GM19351 (cell line): Measurements from ENCODE around the gene DUS2.
"Not testable (repeated sequence)": the region's sequence is repeated elsewhere in the genome, so short reads cannot be mapped to it uniquely, and the experiment has no call there.

Experiments used
- ATAC-seq: cut with Tn5 transposase; IDR thresholded peaks from one replicate; pipeline ENCODE4 v1.9.1; 2021; ENCODE audit warnings: mild to moderate bottlenecking, moderate library complexity; ENCODE audit not compliant: unreplicated experiment

DUS2 gene

DNA sequence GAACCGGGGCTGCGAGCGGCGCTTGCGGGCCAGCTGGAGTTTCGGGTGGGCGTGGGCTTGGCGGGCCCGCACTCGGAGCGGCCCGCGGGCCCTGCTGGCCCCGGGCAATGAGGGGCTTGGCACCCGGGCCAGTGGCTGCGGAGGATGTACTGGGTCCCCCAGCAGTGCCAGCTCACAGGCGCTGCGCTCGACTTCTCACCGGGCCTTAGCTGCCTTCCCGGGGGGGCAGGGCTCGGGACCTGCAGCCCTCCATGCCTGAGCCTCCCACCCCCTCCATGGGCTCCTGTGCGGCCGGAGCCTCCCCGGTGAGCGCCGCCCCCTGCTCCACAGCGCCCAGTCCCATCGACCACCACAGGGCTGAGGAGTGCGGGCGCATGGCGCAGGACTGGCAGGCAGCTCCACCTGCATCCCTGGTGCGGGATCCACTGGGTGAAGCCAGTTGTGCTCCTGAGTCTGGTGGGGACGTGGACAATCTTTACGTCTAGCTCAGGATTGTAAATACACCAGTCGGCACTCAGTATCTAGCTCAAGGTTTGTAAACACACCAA lies 24.8 kb upstream of the DUS2 start:
- ATAC-seq = not testable (repeated sequence)

DNA sequence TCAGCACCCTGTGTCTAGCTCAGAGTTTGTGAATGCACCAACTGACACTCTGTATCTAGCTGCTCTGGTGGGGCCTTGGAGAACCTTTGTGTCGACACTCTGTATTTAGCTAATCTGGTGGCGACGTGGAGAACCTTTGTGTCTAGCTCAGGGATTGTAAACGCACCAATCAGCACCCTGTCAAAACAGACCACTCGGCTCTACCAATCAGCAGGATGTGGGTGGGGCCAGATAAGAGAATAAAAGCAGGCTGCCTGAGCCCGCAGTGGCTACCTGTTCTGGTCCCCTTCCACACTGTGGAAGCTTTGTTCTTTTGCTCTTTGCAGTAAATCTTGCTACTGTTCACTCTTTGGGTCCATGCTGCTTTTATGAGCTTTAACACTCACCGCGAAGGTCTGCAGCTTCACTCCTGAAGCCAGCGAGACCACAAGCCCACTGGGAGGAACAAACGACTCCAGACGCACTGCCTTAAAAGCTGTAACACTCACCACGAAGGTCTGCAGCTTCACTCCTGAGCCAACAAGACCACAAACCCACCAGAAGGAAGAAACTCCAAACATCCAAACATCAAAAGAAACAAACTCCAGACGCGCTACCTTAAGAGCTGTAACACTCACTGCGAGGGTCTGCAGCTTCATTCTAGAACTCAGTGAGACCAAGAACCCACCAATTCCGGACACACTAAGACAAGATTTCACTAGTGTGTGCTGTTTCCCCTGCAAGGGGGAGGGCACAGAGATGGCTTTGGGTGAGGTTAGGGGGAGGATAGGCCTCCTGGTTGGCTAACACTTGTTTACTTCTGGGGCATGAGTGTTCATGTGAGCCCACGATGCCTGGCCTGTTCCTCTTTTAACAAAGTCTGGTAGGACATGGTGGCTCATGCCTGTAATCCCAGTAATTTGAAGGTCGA lies 24.1 kb upstream of the DUS2 start, which contains the start of gene DPEP2:
Gene DPEP2 (minus strand): TSS at position 706 of the 910 bp plus-strand sequence. CDS start 6,272 bp downstream, outside the sequence.
- ATAC-seq = not testable (repeated sequence)

DNA sequence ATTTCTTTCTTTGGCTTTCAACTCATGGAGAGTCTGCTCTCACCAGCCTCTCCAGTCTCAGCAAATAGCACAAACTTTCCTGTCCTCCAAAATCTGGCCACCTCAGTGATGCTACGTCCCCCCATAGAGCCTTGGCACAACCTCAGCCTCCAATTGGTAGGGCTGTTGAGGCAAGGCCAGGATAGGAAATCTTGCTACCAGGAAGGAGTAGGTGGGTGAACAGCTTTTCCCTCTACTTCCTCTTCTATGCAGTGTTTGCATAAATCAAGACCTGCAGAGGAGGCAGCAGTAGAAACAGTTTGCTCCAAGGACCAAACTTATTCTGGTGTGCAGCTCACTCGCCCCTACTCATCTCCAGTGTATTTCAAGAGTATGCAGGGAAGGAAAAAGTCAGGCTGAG lies 23.1 kb upstream of the DUS2 start:
- ATAC-seq = no peak

DNA sequence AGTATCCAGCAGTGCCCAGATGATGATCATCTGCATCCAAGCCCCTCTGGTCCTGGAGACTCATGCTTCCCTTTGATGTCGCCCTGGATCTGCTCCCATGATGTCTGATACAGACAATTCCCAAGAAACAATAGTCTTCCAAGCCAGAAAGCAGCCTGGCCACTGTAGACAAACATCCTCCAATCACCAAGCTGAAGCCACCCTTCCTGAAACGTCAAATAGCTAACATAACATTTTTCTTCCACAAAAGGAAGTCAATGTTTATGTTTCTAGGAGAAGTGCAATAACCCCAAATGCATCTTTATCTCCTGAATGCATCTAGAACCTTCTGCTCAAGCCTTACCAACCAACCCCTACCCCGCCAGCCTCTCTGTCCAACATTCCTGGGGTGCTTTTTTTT lies 22.6 kb upstream of the DUS2 start:
- ATAC-seq = no peak

DNA sequence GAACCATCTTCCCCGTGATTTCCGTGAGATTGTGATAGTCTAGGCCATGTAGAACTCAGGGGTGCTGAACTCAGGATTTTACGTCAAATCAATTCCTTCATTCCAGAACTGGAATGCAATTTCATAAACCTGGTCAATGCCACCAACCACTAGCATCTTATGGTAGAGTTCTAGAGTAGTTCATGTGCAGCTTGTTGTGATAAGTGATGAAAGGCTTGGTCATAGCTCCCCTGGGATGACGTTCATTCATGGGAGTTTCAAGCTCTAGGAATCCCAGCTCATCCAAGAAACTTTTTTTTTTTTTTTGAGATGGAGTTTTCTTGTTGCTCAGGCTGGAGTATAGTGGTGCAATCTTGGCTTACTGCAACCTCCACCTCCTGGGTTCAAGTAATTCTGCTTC lies 20.1 kb upstream of the DUS2 start:
- no peak for ATAC-seq

DNA sequence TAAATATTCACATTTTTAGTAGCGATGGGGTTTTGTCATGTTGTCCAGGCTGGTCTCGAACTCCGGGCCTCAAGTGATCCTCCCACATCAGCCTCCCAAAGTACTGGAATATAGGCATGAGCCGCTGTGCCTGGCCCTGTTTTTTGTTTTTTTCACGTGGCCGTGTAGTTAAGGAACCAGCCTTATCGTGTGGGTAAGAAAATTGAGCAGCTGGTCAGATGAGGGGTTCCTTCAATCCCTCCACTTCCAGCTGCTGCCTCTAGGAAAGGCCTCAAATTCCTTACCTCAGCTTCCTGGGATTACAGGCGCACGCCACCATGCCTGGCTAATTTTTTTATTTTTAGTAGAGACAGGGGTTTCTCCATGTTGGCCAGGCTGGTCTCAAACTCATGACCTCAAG lies 17.9 kb upstream of the DUS2 start:
- ATAC-seq = no peak

DNA sequence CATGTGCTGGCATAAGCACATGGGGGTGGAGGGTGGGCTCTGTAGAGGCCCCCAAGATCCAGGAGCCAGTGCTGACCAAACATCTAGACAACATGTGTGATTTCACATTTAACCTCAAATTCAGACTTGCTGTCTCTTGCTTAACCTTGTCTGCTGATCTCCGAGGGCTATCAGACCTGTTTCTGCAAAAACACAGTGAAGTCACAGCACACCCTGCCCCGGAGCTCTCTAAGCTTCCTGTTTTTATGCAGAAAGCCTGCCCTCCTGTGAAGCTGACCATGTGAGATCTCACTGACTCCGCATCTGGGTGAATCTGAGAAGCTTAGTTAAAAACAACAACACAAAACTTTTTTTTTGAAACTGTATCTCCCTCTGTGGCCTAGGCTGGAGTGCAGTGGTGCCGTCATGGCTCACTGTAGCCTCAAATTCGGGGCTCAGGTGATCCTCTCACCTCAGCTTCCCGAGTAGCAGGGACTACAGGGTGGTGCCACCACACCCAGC lies 17.2 kb upstream of the DUS2 start:
- no peak for ATAC-seq

DNA sequence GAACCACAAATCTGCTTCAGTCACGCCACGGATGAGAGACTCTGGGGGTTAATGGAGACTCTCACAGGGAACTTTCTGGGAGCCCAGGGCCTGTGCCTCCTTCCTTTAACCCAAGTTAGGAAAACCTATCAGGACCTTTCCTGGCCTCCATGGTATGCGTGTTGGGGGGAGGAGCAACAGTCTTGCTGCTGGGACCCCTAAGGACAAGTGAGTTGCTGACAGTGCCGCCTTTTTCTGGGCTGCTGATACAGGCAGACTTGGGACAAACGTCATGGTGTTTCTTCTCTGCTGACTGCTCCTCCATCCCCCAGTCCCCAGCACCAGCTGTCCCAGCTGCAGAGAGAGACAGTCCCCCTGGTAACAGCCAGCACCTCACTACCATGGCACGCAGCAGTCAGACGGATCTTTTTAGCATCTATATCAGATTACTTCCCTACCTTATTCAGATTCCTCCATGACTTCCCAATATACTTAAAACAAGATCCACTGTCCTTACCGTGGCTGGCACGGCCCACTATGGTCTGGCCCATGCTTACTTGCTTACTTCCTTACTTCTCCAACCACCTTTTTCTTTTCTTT lies 13.8 kb upstream of the DUS2 start:
- ATAC-seq = no peak

DNA sequence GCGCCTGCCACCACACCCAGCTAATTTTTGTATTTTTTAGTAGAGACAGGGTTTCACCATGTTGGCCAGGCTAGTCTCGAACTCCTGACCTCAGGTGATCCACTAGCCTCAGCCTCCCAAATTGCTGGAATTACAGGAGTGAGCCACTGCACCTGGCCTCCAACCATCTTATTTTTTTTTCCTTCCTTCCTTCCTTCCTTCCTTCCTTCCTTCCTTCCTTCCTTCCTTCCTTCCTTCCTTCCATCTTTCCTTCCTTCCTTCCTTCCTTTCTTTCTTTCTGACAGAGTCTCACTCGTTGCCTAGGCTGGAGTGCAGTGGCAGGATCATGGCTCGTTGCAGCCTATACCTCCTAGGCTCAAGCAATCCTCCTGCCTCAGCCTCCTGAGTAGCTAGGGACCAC lies 13.2 kb upstream of the DUS2 start:
- ATAC-seq = not testable (repeated sequence)

DNA sequence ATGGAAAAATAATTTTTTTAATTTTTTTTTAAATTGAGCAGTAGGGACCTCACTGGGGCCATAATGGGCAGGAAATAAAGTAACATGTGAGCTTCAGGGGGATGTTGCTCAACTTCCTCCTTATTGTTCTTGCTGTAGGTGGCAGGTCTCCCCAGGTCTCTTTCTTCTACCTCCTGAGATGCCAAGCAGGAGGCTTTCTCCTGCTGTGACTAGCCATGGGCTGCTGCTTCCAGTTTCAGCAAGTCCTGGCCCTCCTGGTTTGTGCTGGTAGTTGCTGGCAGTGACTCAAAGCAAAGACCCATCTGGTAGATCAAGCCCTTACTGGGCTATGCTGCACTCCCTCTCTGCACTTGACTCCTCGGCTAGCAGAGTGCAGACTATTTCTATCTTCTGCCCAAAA lies 9.6 kb upstream of the DUS2 start:
- ATAC-seq = no peak

DNA sequence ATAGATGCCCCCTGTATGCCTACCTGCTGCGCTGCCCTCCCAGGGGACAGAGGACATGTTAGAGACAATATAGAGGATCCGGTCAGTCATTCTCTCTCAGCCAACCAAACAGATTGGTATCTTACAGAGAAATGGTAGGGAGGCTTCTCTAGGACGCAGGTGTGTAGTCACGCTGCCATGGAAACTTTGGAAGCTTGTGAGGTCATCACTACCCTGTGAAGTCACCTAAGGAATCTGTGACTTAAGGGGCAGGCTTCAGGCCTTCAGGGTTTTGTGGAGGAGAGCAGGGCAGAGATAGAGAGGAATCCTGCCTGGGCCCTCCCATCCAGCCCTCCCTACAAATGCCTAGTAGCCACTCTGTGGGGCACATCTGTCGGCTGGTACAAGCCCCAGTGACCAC lies 7.4 kb upstream of the DUS2 start, which contains the start of gene DPEP2NB:
Gene DPEP2NB (minus strand): TSS at position 231 of the 400 bp plus-strand sequence. CDS start 141 bp downstream, at position 90.
- ATAC-seq = no peak

DNA sequence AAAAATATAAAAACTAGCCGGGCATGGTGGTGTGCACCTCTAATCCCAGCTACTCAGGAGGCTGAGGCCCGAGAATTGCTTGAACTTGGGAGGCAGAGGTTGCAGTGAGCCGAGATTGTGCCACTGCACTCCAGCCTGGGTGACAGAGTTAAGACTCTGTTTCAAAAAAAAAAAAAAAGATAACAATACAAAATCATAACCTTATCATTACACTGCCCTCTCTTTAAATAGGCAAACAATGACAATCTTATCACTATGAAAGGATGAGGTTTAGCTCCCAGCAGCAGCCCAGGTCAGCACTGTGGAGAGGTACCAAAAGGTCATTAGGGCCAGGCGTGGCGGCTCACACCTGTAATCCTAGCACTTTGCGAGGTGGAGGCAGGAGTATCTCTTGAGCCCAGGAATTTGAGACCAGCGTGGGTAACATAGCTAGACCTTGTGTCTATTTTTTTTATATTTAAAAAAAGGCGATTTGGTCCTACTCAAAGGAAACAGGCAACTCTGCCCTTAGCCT lies 3.9 kb upstream of the DUS2 start:
- no peak for ATAC-seq

DNA sequence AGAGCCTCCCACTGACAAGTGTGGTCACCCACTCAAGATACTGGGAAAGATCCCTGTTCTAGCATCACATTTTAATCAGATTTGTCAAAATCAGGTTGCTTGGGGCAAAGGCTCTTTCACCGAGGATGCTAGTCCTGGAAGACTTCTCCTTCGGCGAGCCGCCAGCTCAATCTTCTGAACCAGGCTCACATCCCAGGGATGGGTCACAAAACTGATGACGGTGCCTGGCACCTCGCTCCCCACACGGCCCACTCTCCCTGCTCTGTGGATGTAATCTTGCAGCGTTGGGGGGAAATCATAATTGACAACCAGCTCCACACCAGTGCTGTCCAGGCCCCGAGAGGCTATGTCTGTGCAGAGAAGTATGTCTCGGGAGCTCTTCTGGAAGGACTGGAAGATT lies 1.6 kb upstream of the DUS2 start:
- no peak for ATAC-seq

DNA sequence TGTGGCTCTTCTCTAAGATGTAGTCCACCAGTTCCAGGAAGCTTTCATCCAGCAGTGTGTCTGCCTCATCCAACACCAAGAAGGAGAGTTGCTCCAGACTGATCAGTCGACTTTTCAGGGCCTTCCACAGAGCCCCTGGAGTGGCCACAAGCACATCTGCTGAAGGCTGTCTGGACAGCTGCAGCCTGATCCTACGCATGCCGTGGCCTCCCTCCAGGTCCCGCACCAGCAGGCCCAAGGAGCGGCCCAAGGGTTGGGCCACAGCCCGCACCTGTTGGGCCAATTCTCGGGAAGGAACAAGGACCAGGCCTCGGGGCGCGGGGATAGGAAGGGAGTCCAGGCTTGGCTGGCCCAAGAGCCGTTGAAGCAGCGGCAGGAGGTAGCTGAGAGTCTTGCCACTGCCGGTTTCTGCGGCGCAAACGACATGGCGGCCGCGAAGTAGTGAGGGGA lies 781 bp upstream of the DUS2 start:
- ATAC-seq = no peak

DNA sequence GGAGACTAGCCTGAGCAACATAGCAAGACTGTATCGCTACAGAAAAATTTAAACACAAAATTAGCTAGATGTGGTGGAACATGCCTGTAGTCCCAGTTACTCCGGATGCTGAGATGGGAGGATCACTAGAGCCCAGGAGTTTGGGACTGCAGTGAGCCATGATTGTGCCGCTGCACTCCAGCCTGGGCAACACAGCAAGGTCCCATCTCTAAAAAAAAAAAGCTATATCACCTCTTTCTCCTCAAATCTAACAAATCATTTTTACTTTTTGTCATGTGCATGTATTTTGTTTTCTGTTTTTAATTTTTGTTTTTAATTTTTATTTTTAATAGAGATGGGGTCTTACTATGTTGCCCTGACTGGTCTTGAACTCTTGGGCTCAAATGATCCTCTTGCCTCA lies 5.9 kb downstream of the DUS2 start:
- ATAC-seq = no peak

DNA sequence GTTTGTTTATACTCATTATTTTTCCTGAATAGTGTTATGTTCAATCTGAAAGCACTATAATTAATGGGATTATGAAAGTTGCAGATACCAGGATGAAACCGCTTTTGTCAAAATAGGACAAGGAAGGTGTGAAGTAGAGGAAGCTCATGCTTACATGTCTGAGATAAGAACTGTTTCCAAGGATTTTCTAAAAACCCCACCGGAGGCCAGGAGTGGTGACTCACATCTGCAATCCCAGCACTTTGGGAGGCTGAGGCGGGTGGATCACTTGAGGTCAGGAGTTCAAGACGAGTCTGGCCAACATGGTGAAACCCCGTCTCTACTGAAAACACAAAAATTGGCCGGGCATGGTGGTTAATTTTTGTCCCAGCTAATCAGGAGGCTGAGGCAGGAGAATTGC lies 7.0 kb downstream of the DUS2 start:
- ATAC-seq = not testable (repeated sequence)

DNA sequence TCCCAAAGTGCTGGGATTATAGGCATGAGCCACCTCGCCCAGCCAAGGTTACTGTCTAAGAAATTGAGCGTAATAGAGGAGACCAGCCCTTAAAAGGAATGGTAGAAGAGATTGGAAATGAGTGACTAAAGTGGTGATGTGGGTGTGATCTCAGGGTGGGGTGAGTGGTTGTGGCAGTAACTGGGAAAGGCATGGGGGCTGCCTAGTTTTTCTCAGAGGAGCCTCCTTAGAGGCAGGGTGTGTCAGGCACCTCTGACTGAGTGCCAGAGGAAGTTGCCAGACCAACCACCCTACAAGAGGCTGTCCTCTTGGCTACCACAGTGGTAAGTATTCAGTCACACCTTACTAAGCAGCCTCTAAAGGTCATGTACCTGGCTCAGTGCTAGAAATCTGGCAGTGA lies 8.9 kb downstream of the DUS2 start:
- ATAC-seq = no peak

DNA sequence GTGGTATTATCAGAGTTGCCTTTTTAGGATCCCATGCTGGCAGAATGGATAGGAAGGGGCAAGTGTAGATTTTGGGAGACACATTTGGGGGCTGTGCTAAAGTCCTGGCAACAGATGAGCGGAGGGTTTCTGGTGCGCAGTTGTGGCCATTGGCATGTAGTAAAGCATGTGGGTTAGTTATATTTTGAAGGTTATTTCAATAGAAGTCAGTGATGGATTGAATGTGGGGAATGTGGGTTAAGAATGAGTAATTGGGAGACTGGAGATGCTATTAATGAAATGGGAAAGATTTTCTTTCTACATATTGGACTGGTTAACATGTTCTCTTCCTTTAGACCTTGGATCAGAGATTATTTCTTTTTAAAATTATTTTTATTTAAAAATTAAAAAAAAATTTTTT lies 10.0 kb downstream of the DUS2 start:
- ATAC-seq = no peak

DNA sequence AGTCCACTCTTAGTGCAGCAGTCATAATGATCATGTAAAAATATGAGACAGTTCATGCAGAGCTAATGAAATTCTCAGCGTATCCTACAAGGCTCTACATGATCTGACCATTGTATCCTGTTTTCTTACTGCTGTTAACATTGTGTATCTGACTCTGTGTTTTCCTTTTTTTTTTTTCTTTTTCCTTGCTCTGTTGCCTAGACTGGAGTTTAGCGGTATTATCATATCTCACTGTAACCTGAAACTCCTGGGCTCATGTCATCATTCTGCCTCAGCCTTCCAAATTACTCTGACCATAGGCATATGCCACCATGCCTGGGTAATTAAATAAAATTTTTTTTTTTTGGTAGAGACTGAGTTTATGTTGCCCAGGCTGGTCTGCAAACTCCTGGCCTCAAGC lies 12.1 kb downstream of the DUS2 start:
- ATAC-seq = no peak

DNA sequence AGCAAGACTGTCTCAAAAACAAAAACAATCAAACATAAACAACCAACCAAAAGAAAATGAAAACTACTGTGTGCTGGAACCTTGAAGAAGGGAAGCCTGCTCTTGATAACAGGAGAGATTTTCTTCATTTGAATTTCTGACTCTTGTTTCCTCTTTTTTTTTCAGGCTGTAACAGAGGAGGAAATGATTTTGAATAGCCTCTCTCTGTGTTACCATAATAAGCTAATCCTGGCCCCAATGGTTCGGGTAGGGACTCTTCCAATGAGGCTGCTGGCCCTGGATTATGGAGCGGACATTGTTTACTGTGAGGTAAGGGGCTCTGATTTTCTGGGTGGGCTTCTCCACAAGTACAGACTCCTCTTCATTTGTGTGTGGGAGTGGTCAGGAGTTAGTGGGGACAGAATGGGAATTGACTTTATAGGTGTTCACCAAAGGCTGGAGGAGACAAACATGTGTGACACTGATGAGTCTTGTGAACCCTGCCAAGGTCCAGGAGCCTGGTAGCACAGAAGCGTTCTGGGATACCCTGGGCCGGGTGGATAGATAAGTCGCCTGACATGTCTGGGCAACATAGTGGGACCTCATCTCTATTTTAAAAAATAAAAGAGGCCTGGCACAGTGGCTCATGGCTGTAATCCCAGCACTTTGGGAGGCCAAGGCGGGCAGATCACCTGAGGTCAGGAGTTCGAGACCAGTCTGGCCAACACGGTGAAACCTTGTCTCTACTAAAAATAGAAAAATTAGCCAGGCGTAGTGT lies 14.9 kb downstream of the DUS2 start:
- no peak for ATAC-seq
